ENCODE data around the gene ACKR3. TPM values are rescaled to one million over a fixed set of nuclear protein-coding genes. Genes with fewer than 3 reads are reported as not detected.

ACKR3 gene
- total RNA-seq, 2 experiments from 2014 or later, result 0.46 to 2.1 TPM

GRCh38 chr2:236590846-236591245, 21.2 kb downstream of the ACKR3 start:
- Histone ChIP-seq H3K4me3 (ENCODE audit: low read depth, low read length, poor library complexity, severe bottlenecking) (no peak overlapping the region), H4K20me1 (ENCODE audit: insufficient read depth, low read length) (no peaks in the 10 kb centered on the region), H3K9me2 (ENCODE audit: insufficient read depth, low read length) (no peaks in the 10 kb centered on the region), H3K79me2 (ENCODE audit: insufficient read depth, low read depth, low read length) (no peaks in the 10 kb centered on the region), H3K36me3 (ENCODE audit: insufficient read depth, low read length) (no peaks in the 10 kb centered on the region), H3K4me1 (ENCODE audit: insufficient read depth, low read length, poor library complexity, severe bottlenecking) (no peaks in the 10 kb centered on the region), H2AFZ (ENCODE audit: low read length) (no peak overlapping the region), H3K4me2 (ENCODE audit: low read length) (no peak overlapping the region), H3K9me3 (ENCODE audit: low read length) (peaks cover 8% of the 10 kb centered on the region; the same call in 1 of the 2 replicates), H3K27ac (ENCODE audit: low read depth, low read length, poor library complexity, severe bottlenecking) (no peak overlapping the region)
- TF ChIP-seq EZH2phosphoT487 (IDR thresholded peaks at IDR 0.05; ENCODE audit: borderline replicate concordance, low read depth, low read length) (no peak), CTCF (conservative IDR thresholded peaks at IDR 0.05; ENCODE audit: low read length) (no peak)
- DNase-seq (ENCODE audit: low spot score), result no peak
- intact Hi-C loops (cut with micrococcal nuclease; ENCODE audit: unreplicated experiment), result no loop called here
- POLR2A ChIA-PET, result interaction anchor here (0.6 kb wide), 1 partner anchor 11 kb away, joined by 4 read pairs; no protein-coding TSS in a partner anchor
- CTCF ChIA-PET (ENCODE audit: unreplicated experiment), result interaction anchor here (0.6 kb wide), 1 partner anchor 42 kb away, joined by 3 read pairs; no protein-coding TSS in a partner anchor
- BruUV-seq (replicated peaks), result no TSS peak

- Histone ChIP-seq H3K4me3 (ENCODE audit: low read depth, low read length, poor library complexity, severe bottlenecking) (no peak overlapping the region), H3K27ac (ENCODE audit: low read depth, low read length, poor library complexity, severe bottlenecking) (no peak overlapping the region), H3K79me2 (ENCODE audit: insufficient read depth, low read depth, low read length) (no peaks in the 10 kb centered on the region), H3K9me2 (ENCODE audit: insufficient read depth, low read length) (no peaks in the 10 kb centered on the region), H4K20me1 (ENCODE audit: insufficient read depth, low read length) (no peaks in the 10 kb centered on the region), H3K4me1 (ENCODE audit: insufficient read depth, low read length, poor library complexity, severe bottlenecking) (no peaks in the 10 kb centered on the region), H2AFZ (ENCODE audit: low read length) (no peak overlapping the region), H3K9me3 (ENCODE audit: low read length) (peaks cover 8% of the 10 kb centered on the region; the same call in 1 of the 2 replicates), H3K36me3 (ENCODE audit: insufficient read depth, low read length) (no peaks in the 10 kb centered on the region), H3K4me2 (ENCODE audit: low read length) (no peak overlapping the region)
- intact Hi-C loops (cut with micrococcal nuclease; ENCODE audit: unreplicated experiment), result no loop called here
- CTCF ChIA-PET (ENCODE audit: unreplicated experiment), result no interaction called here
- DNase-seq (ENCODE audit: low spot score), result no peak
- TF ChIP-seq CTCF (conservative IDR thresholded peaks at IDR 0.05; ENCODE audit: low read length), result no peak
- TF ChIP-seq EZH2phosphoT487 (IDR thresholded peaks at IDR 0.05; ENCODE audit: borderline replicate concordance, low read depth, low read length), result no peak
- BruUV-seq (replicated peaks), result no TSS peak
- POLR2A ChIA-PET, result no interaction called here
These were observed 23.2 kb downstream of the ACKR3 start for GRCh38 chr2:236592821-236593220.

GRCh38 chr2:236593531-236593930, 23.9 kb downstream of the ACKR3 start:
- CTCF ChIA-PET (ENCODE audit: unreplicated experiment), result no interaction called here
- Histone ChIP-seq H3K9me2 (ENCODE audit: insufficient read depth, low read length) (no peaks in the 10 kb centered on the region), H3K4me1 (ENCODE audit: insufficient read depth, low read length, poor library complexity, severe bottlenecking) (no peaks in the 10 kb centered on the region), H3K9me3 (ENCODE audit: low read length) (peaks cover 8% of the 10 kb centered on the region; the same call in 1 of the 2 replicates), H3K4me3 (ENCODE audit: low read depth, low read length, poor library complexity, severe bottlenecking) (no peak overlapping the region), H4K20me1 (ENCODE audit: insufficient read depth, low read length) (no peaks in the 10 kb centered on the region), H2AFZ (ENCODE audit: low read length) (no peak overlapping the region), H3K36me3 (ENCODE audit: insufficient read depth, low read length) (no peaks in the 10 kb centered on the region), H3K79me2 (ENCODE audit: insufficient read depth, low read depth, low read length) (no peaks in the 10 kb centered on the region), H3K4me2 (ENCODE audit: low read length) (no peak overlapping the region), H3K27ac (ENCODE audit: low read depth, low read length, poor library complexity, severe bottlenecking) (no peak overlapping the region)
- no peak for DNase-seq (ENCODE audit: low spot score)
- no TSS peak for BruUV-seq (replicated peaks)
- intact Hi-C loops (cut with micrococcal nuclease; ENCODE audit: unreplicated experiment), result no loop called here
- POLR2A ChIA-PET, result no interaction called here
- TF ChIP-seq CTCF (conservative IDR thresholded peaks at IDR 0.05; ENCODE audit: low read length) (no peak), EZH2phosphoT487 (IDR thresholded peaks at IDR 0.05; ENCODE audit: borderline replicate concordance, low read depth, low read length) (no peak)
